Measurements from ENCODE around the gene UQCC5. TPM values are rescaled to one million over a fixed set of nuclear protein-coding genes. Genes with fewer than 3 reads are reported as not detected.

The UQCC5 gene
- total RNA-seq, 1 experiment from 2014 or later: 38.6 TPM

GRCh38 chr3:52490035-52490938 is 46.1 kb upstream of the UQCC5 start:
- H3K4me3 ChIP-seq (ENCODE audit: low read depth, low read length): no peak overlapping the region
- Mint-ChIP-seq H3K9me3 (ENCODE audit: unreplicated experiment) (no peaks in the 10 kb centered on the region), H3K4me1 (ENCODE audit: low read depth, unreplicated experiment) (no peaks in the 10 kb centered on the region), H3K4me3 (ENCODE audit: unreplicated experiment) (no peak overlapping the region), H3K27ac (ENCODE audit: unreplicated experiment) (no peak overlapping the region), H3K36me3 (ENCODE audit: insufficient read depth, unreplicated experiment) (peaks cover 22% of the 10 kb centered on the region), H3K27me3 (ENCODE audit: insufficient read depth, unreplicated experiment) (no peaks in the 10 kb centered on the region)
- BruUV-seq (replicated peaks): no TSS peak
- H3K4me1 ChIP-seq: no peaks in the 10 kb centered on the region
- no peak for TF ChIP-seq CTCF (IDR thresholded peaks at IDR 0.05; ENCODE audit: insufficient read depth in 1 of 2, low read depth in 1 of 2, low read length in 1 of 2, severe bottlenecking in 1 of 2, unreplicated experiment in 1 of 2)
- POLR2A ChIA-PET: no interaction called here
- intact Hi-C loops (cut with micrococcal nuclease; ENCODE audit: unreplicated experiment): no loop called here
- no peaks in the 10 kb centered on the region for H3K9me3 ChIP-seq
- no peak for DNase-seq
- 0 out of 2 replicates have a peak, but pooled peaks cover 1% of the 10 kb centered on the region for H3K36me3 ChIP-seq (ENCODE audit: control insufficient read depth, insufficient read depth, low read length)
- CTCF ChIA-PET: interaction anchor here (0.9 kb wide), 1 partner anchor 33 kb away, joined by 3 read pairs; no protein-coding TSS in a partner anchor
- H3K27me3 ChIP-seq (replicated peaks; ENCODE audit: control insufficient read depth, insufficient read depth, low read length): no peaks in the 10 kb centered on the region

GRCh38 chr3:52490939-52491526 is 45.4 kb upstream of the UQCC5 start:
- H3K27me3 ChIP-seq (replicated peaks; ENCODE audit: control insufficient read depth, insufficient read depth, low read length): no peaks in the 10 kb centered on the region
- H3K27me3 Mint-ChIP-seq (ENCODE audit: insufficient read depth, unreplicated experiment): no peaks in the 10 kb centered on the region
- TF ChIP-seq CTCF (IDR thresholded peaks at IDR 0.05; ENCODE audit: insufficient read depth in 1 of 2, low read depth in 1 of 2, low read length in 1 of 2, severe bottlenecking in 1 of 2, unreplicated experiment in 1 of 2): no peak
- ChIA-PET POLR2A (no interaction called here), CTCF (interaction anchor here (0.9 kb wide), 1 partner anchor 34 kb away, joined by 3 read pairs; no protein-coding TSS in a partner anchor)
- no peaks in the 10 kb centered on the region for H3K9me3 ChIP-seq
- H3K4me3 Mint-ChIP-seq (ENCODE audit: unreplicated experiment): no peak overlapping the region
- intact Hi-C loops (cut with micrococcal nuclease; ENCODE audit: unreplicated experiment): no loop called here
- no peak overlapping the region for H3K4me3 ChIP-seq (ENCODE audit: low read depth, low read length)
- H3K4me1 ChIP-seq: no peaks in the 10 kb centered on the region
- H3K36me3 ChIP-seq (ENCODE audit: control insufficient read depth, insufficient read depth, low read length): 0 out of 2 replicates have a peak, but pooled peaks cover 1% of the 10 kb centered on the region
- H3K9me3 Mint-ChIP-seq (ENCODE audit: unreplicated experiment): no peaks in the 10 kb centered on the region
- H3K27ac Mint-ChIP-seq (ENCODE audit: unreplicated experiment): no peak overlapping the region
- H3K4me1 Mint-ChIP-seq (ENCODE audit: low read depth, unreplicated experiment): no peaks in the 10 kb centered on the region
- peaks cover 22% of the 10 kb centered on the region for H3K36me3 Mint-ChIP-seq (ENCODE audit: insufficient read depth, unreplicated experiment)
- DNase-seq: no peak
- BruUV-seq (replicated peaks): no TSS peak

GRCh38 chr3:52492059-52492458 is 44.3 kb upstream of the UQCC5 start:
- no peak for DNase-seq
- Mint-ChIP-seq H3K36me3 (ENCODE audit: insufficient read depth, unreplicated experiment) (peaks cover 22% of the 10 kb centered on the region), H3K4me1 (ENCODE audit: low read depth, unreplicated experiment) (no peaks in the 10 kb centered on the region), H3K4me3 (ENCODE audit: unreplicated experiment) (no peak overlapping the region), H3K27me3 (ENCODE audit: insufficient read depth, unreplicated experiment) (no peaks in the 10 kb centered on the region), H3K27ac (ENCODE audit: unreplicated experiment) (no peak overlapping the region), H3K9me3 (ENCODE audit: unreplicated experiment) (no peaks in the 10 kb centered on the region)
- no peak for TF ChIP-seq CTCF (IDR thresholded peaks at IDR 0.05; ENCODE audit: insufficient read depth in 1 of 2, low read depth in 1 of 2, low read length in 1 of 2, severe bottlenecking in 1 of 2, unreplicated experiment in 1 of 2)
- CTCF ChIA-PET: no interaction called here
- no TSS peak for BruUV-seq (replicated peaks)
- Histone ChIP-seq H3K9me3 (no peaks in the 10 kb centered on the region), H3K4me1 (no peaks in the 10 kb centered on the region), H3K36me3 (ENCODE audit: control insufficient read depth, insufficient read depth, low read length) (0 out of 2 replicates have a peak, but pooled peaks cover 1% of the 10 kb centered on the region), H3K4me3 (ENCODE audit: low read depth, low read length) (no peak overlapping the region), H3K27me3 (replicated peaks; ENCODE audit: control insufficient read depth, insufficient read depth, low read length) (no peaks in the 10 kb centered on the region)
- intact Hi-C loops (cut with micrococcal nuclease; ENCODE audit: unreplicated experiment): no loop called here
- POLR2A ChIA-PET: no interaction called here
